ENCODE data around the gene TECPR2.
"Not testable (repeated sequence)": the region's sequence is repeated elsewhere in the genome, so short reads cannot be mapped to it uniquely, and the experiment has no call there.

TECPR2 gene

GRCh38 chr14:102523569-102524450 lies 161.1 kb downstream of the TECPR2 start:
- DNase-seq (ENCODE audit: low read depth in 2 of 2, low spot score in 1 of 2), result no peak

DNA sequence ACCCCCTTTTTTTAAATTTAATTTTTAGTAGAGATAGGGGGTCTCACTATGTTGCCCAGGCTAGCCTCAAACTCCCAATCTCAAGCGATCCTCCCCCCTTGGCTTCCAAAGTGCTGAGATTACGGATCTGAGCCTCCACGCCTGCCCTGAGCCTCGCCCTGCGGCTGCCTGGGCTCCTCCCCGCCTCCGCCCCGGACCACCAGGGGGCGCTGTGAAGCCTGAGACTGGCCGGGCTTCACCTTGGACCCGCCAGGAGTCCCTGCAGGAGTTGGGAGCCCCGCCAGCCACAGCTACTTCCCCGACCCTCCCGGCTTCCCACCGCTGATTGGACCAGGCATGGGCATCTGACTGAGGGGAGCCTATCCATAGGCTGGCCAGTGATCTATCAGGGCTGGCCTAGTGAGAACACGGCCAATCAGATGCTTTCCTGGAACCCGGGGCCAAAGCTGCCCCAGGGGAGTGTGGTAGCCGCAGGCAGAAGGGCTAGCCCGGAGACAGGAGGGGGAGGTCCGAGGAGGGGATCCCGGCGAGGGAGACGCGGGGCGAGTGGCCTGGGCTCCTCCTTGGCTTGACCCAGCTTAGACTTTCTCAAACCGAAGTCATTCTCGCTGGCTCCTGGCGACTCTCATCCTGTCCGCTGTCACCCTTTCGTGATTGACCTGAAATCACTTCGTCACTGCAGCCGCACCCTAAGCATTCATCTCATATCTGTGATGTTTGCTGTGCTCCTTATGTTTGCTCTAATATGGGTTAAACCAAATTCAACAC lies 161.9 kb downstream of the TECPR2 start:
- peak; percentile 84 for DNase-seq (ENCODE audit: low read depth in 2 of 2, low spot score in 1 of 2)

GRCh38 chr14:102525219-102525928 lies 162.6 kb downstream of the TECPR2 start:
- DNase-seq (ENCODE audit: low read depth in 2 of 2, low spot score in 1 of 2), result no peak

DNA sequence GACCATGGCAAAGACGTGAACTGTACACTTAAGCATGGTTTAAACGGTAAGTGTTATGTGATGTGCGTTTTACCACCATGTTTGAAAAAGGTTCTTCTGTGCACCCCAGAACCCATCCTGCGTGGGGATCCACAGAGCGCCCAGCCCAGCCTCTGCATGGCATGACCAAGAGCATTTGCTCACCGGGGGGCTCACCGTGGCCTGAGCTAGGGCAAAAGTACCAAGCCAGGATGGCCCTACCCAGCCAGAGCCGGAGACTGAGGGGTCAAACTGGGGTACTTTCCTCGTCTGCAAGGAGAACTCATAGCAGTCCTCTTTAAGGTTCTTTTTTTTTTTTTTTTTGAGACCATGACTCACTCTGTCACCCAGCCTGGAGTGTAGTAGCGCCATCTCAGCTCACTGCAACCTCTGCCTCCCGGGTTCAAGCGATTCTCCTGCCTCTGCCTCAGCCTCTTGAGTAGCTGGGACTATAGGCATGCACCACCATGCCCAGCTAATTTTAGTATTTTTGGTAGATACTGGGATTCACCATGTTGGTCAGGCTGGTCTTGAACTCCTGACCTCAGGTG lies 163.3 kb downstream of the TECPR2 start:
- no peak for DNase-seq (ENCODE audit: low read depth in 2 of 2, low spot score in 1 of 2)

DNA sequence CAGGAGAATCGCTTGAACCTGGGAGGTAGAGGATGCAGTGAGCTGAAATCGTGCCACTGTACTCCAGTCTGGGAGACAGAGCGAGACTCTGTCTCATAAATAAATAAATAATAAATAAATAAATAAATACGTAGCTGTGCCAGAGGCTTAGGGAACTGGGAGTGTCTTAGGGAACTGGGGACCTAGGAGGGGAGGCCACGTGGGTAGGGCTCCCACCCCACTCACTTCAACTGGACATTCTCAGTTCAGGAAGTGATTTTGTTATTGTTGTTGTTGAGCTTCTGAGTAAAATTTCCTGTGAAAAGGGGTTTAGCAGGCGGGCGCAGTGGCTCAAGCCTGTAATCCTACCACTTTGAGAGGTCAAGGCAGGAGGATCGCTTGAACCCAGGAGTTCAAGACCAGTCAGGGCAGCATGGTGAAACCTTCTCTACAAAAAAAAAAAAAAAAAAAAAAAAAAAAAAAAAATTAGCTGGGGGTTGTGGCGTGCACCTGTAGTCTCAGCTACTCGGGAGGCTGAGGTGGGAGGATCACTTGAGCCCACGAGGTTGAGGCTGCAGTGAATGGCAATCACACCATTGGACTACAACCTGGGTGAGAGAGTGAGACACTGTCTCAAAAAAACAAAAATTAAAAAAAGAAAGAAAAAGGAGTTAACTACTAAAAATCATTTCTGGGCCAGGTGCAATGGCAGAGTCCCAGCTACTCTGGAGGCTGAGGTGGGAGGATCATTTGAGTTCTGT lies 165.9 kb downstream of the TECPR2 start:
- no peak for DNase-seq (ENCODE audit: low read depth in 2 of 2, low spot score in 1 of 2)

DNA sequence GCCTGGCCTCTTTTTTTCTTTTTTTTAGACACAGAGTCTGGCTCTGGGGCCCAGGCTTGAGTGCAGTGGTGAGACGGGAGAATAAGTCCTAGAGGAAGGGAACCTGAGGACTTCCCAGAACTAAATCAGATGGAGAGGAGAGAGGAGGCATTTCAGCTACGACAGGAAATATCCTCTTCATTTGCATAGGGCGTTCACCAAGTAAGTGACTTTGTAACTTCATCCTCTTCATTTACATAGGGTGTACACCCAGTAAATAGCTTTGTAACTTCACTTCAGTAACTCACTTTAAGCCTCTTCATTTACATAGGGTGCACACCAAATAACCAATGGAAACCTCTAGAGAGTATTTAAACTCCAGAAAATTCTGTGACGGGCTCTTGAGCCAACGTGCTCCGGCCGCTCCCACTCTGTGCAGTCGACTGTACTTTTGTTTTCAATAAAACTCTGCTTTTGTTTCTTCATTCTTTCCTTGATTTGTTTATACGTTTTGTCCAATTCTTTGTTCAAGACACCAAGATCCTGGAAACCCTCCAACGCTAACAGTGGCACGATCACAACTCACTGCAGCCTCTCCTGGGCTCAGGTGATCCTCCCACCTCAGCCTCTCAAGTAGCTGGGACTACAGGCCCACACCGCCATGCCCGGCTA lies 168.2 kb downstream of the TECPR2 start:
- DNase-seq (ENCODE audit: low read depth in 2 of 2, low spot score in 1 of 2), result no peak

DNA sequence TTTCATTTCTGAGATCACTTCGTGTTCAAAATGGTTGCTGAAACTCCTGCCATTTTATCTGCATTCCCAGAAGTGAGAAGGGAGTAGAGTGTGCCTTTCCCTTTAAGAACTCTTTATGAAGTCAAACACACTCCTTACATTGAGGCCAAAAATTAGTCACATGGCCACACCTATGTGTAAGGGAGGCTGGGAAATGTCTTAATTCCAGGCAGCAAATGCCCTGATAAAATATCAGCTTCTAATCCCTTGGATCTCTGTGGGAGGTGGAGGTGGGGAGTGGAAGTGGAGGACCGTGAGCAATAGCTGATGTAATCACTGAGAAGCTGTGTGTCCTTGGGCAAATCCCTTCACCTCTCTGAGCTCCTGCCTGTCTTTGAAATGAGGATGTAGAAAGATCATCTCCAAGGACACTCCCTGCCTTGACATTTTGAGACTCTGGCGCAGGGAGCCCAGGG lies 169.5 kb downstream of the TECPR2 start:
- DNase-seq (ENCODE audit: low read depth in 2 of 2, low spot score in 1 of 2), result no peak

GRCh38 chr14:102537981-102538601 lies 175.3 kb downstream of the TECPR2 start:
- no peak for DNase-seq (ENCODE audit: low read depth in 2 of 2, low spot score in 1 of 2)

DNA sequence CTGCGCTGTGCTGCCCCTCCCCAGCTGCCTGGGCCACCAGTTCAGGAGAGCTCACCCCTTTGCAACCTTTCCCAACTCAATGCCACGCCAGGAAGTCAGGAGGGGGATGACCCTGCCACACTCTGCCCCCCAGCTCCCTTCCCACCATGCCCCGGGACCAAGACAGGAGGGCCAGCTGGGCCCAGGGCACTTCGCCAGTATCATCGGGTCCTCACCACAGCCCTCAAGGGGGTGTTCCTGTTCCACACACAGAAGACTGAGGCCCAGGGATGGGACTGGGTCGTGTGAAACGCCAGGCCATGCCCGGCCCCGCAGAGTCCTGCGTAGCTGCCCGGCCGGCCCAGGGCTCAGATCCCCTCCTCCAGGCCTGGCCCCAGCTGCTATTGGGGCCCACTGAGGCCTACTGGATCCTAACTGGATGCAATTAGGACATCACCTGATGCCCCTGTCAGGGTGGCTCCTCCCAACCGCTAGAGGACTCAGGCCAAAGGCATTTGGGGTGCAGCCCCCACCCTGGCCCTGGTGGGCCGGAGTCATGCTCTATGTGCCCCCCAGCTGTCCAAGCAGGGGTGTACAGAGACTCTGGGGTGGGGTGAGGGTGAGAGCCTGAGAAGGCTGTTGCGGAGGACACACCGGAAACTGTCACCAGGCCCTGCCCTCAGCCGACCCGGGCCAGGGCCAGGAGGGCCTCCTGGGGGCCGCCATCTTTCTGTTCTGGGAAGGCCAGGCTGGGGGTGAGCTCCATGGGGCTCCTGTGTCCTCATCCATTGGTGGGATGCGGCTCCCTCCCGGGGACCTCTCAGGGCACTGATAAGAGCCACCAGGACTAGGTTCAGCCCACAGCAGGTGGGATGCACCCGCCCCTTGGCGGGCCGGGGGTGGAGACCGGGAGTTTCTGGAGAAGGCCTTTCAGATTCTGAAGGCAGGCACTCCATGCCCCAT lies 176.1 kb downstream of the TECPR2 start:
- DNase-seq (ENCODE audit: low read depth in 2 of 2, low spot score in 1 of 2), result no peak

DNA sequence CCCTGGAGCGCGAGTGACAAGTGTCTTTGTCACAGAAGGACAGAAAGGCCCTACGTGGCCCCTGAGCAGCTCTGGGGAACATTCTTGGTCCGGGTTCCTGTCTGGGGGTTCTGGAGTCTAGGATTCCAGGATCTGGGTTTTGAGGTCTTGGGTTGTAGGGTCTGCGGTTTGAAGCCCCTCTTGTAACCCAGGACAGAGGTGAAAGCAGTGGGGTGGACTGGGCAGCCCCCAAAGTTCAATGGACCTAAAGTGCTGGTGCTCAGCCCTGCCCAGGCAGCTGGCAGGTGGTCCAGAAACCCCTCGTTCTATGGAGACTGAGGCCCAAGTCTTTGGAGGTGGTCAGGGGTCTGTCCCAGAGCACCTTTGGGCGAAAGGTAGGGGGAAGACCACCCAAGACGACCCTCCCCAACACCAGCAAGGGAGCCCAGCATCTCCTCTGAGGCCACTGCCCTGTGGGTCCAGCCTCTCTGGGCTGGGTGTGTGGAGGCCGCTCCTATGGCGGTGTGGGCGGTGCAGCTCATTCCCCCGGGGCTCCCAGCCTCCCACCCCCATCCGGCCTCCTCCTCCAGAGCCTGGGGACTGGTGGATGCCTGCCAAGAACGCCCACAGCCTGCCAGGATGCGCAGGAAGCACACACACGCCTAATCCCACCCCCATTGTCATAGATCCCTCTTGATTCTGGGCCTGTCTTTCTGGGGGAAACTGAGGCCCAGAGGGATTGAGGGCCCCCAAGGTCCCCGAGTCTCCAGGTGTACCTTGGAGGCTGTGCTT lies 177.0 kb downstream of the TECPR2 start:
- no peak for DNase-seq (ENCODE audit: low read depth in 2 of 2, low spot score in 1 of 2)

DNA sequence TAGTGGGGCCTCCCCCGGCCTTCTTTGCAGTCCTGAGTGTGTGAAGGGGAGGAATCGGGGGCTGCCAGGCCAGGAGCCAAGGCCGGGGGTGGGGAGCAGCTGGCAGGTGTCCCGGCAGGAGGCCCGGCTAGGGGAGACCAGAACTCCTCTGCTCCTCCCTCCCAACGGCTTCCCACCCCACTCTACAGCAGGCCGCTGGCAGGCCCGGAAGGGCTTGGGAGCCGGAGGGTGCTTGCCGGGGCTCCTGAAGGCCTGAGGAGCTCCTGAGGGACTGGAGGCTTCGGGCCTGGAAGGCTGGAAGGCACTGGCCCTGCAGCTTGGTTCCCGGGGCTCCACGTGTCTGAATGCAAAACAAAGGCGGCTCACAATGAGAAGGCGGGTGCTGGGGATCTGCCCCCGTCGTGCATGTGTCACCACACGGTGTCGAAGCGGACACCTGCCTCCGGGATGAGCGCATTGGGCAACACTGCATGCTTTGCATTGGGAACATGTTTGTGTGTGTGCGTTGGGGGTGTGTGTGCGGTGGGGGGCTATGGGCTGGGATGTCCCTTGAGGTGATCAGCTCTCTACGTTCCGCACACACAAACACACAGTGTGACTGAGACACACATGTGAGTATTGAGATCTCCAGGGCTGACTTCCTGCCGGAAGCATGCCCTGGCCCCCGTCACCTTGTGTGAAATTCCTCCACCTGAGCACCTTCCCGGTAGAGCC lies 177.7 kb downstream of the TECPR2 start:
- no peak for DNase-seq (ENCODE audit: low read depth in 2 of 2, low spot score in 1 of 2)

DNA sequence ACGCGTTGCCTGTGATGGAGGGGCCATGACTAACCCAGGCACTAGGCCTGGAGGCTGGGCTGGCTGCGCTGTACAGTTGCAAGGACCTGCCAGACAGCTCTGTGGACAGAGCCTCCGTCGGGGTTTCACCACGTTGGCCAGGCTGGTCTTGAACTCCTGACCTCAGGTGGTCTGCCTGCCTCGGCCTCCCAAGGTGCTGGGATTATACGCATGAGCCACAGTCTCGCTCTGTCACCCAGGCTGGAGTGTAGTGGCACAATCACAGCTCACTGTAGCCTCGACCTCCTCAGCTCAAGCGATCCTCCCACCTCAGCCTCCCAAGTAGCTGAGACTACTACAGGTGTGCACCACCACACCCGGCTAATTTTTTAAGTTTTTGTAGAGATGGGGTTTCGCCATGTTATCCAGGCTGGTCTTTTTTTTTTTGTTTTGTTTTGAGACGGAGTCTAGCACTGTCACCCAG lies 178.3 kb downstream of the TECPR2 start:
- DNase-seq (ENCODE audit: low read depth in 2 of 2, low spot score in 1 of 2), result not testable (repeated sequence)

DNA sequence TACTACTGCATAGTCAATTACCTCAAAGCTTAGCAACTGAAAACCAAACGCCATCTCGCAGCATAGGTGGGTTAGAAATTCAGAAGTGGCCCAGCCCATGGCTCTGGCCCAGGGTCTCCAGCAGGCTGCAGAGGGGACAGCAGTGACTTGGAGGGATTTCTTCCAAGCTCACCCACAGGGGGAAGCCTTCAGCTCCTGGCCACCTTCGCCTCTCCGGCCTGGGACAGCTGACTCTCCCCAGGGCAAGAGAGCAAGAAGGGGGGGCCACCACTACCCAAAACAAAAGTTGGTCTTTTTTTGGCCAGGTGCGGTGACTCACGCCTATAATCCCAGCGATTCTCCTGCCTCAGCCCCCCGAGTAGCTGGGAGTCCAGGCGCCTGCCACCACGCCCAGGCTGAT lies 179.0 kb downstream of the TECPR2 start:
- DNase-seq (ENCODE audit: low read depth in 2 of 2, low spot score in 1 of 2), result no peak

DNA sequence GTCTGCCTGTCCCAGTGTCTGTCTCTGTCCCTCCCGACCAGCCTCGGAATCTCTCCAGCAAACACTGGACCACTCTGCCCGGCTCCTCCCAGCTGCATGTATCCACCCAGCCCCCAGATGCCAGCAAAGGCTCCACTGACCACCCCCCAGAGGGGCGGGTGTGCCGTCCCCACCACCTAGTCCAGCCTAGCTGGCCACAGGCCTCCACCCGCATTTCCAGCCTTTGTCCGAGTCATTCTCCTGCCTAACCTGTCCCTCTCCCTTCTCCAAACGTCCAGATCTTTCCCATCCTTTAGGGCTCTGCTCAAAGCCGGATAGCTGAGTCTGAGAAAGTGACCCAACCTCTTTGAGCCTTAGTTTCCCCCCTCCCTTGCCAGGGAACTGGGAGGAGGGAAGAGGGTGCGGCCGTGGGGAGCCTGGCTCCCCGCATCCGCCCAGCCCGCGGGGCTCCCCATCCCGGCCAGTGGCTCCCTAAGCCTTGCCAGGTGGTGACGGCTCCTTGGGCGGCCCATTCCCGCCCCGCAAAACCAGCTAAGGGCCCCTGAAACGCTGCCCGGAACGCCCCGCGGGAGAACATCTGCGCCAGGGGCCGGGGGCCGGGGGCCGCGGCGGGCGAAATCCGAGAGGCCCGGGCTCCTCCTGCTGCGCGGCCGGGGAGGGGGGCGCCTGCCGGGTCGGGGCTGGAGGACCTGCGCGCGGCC lies 181.5 kb downstream of the TECPR2 start:
- no peak for DNase-seq (ENCODE audit: low read depth in 2 of 2, low spot score in 1 of 2)

- no peak for DNase-seq (ENCODE audit: low read depth in 2 of 2, low spot score in 1 of 2)
Observed at GRCh38 chr14:102544747-102545460, 182.2 kb downstream of the TECPR2 start.
